Fibroblast of the aortic adventitia (primary cell): ENCODE measurements around the gene IKBKE. TPM values are rescaled to one million over a fixed set of nuclear protein-coding genes. Genes with fewer than 3 reads are reported as not detected.
A peak's percentile ranks its signal among the peaks of the same experiment; 100 is the strongest.
"Not testable (repeated sequence)": the region's sequence is repeated elsewhere in the genome, so short reads cannot be mapped to it uniquely, and the experiment has no call there.

ENCODE experiments used
- DNase-seq: peaks from one replicate; pipeline ENCODE4 v3.0.0-alpha.2; 2010; ENCODE audit warnings: low read depth
- H3K4me3 ChIP-seq: 2 replicates; pipeline ENCODE4 v1.5.1; 2011; ENCODE audit warnings: low read depth, mild to moderate bottlenecking, control low read depth, low read length, moderate library complexity
- CTCF ChIP-seq: IDR thresholded peaks from 2 replicates; pipeline ENCODE4 v1.5.1; 2011; ENCODE audit warnings: mild to moderate bottlenecking, low read length, control low read depth, inconsistent platforms; ENCODE audit not compliant: insufficient read depth
- total RNA-seq: library from RNA; depleted of rRNA; stranded (reverse); fragments of >200 nt; gene quantifications from 2 replicates; pipeline ENCODE4 v1.2.3, GENCODE V29; 2012; ENCODE audit warnings: low replicate concordance

IKBKE gene
- total RNA-seq, 1 donor, result 11.5 TPM

GRCh38 chr1:206478746-206479145 lies 8.5 kb downstream of the IKBKE start:
- TF ChIP-seq CTCF, result no peak
- no peak for DNase-seq
- H3K4me3 ChIP-seq, result no peak overlapping the region

- peak; percentile 79 for TF ChIP-seq CTCF
- no peak overlapping the region for H3K4me3 ChIP-seq
- peak; percentile 87 for DNase-seq
Measured at GRCh38 chr1:206479183-206480125, 9.2 kb downstream of the IKBKE start.

GRCh38 chr1:206480211-206480610 lies 9.9 kb downstream of the IKBKE start:
- no peak for TF ChIP-seq CTCF
- no peak overlapping the region for H3K4me3 ChIP-seq
- DNase-seq, result no peak

GRCh38 chr1:206482611-206483010 lies 12.3 kb downstream of the IKBKE start:
- TF ChIP-seq CTCF, result no peak
- H3K4me3 ChIP-seq, result no peak overlapping the region
- DNase-seq, result no peak

GRCh38 chr1:206483864-206484263 lies 13.6 kb downstream of the IKBKE start:
- not testable (repeated sequence) for H3K4me3 ChIP-seq, DNase-seq

- no peak overlapping the region for H3K4me3 ChIP-seq
- DNase-seq, result no peak
- no peak for TF ChIP-seq CTCF
Measured at GRCh38 chr1:206484901-206485300, 14.6 kb downstream of the IKBKE start.

GRCh38 chr1:206486995-206487788 lies 16.9 kb downstream of the IKBKE start:
- no peak overlapping the region for H3K4me3 ChIP-seq
- DNase-seq, result no peak
- no peak for TF ChIP-seq CTCF
